GM18526 (cell line): Measurements from ENCODE around the gene EFHC1.

ENCODE experiments used
- POLR2A ChIP-seq: IDR thresholded peaks from 3 replicates; pipeline ENCODE4 v1.6.1; 2011; ENCODE audit not compliant: insufficient read length; ENCODE audit errors: extremely low read depth

EFHC1 gene

DNA sequence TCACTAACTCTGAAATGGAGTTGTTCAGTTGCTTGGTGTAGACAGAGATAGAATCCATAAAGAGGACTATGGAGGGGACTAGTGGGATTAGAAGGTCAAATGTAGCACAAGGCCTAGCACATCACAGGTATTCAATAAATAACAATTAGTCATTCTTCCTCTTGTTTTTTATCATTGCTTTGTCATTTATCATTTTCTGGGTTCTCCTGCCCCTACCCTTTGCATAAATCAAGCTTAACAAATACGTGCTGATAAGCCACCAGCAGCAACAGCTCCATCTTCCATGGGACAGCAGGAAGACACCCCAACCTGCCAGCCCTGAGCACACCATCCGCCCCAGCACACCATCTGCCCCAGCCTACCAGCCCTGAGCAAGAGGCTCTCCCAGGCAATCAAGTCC is 133.6 kb downstream of the EFHC1 start:
- no peak for TF ChIP-seq POLR2A

DNA sequence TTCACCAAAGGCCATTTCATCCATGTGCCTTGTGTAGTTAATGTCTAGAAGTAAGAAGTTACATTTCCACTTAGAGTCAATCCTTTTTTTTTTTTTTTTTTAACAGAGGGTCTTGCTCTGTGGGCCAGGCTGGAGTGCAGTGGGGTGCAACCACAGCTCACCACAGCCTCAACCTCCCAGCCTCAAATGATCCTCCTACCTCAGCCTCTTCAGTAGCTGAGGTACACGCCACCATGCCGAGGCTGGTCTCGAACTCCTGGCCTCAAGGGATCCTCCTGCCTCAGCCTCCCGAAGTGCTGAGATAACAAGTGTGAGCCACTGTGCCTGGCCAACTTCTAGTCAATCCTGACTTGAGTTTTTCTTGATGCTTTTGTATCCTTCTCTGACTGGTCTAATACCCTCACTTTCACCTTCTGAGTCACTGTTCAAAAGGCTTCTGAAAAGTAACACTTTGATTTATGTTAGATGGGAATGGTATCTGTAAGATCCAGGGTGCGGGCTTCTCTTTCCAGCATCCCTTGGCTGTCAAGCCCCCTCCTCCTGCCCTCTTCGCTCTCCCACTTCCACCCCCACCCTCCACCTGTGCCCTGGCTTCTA is 134.6 kb downstream of the EFHC1 start:
- no peak for TF ChIP-seq POLR2A

DNA sequence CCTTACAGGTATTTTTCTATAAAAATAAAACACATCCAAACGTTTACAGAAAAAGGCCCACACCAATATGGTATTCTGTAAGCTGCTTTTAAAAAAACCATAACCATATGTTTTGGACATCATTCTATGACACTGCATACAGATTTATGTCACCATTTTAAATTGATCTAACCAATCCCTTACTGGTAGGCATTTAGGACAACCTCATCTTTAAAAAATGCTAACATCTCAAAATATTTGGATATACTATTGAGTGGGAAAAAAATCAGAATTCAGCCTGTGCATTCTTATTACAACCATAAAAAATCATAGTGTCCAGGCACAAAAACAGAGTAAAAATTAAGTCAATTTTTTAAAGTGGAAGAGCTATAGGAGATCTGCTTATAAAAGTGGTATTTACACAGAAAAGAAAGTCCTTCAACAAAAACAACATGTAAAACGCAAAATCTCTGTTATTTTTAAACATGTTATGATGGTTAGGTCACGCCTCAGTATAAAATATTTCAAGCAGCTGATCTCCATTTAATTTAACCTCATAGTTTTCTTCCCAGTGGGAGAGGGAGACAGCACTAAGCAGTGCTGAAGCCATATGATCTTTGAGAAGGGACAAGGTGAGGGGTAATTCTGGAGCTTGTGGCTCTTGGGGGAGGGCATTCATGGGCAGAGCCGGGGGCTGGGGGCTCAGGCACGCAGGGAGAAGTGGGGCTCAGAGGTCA is 135.5 kb downstream of the EFHC1 start:
- TF ChIP-seq POLR2A: no peak

DNA sequence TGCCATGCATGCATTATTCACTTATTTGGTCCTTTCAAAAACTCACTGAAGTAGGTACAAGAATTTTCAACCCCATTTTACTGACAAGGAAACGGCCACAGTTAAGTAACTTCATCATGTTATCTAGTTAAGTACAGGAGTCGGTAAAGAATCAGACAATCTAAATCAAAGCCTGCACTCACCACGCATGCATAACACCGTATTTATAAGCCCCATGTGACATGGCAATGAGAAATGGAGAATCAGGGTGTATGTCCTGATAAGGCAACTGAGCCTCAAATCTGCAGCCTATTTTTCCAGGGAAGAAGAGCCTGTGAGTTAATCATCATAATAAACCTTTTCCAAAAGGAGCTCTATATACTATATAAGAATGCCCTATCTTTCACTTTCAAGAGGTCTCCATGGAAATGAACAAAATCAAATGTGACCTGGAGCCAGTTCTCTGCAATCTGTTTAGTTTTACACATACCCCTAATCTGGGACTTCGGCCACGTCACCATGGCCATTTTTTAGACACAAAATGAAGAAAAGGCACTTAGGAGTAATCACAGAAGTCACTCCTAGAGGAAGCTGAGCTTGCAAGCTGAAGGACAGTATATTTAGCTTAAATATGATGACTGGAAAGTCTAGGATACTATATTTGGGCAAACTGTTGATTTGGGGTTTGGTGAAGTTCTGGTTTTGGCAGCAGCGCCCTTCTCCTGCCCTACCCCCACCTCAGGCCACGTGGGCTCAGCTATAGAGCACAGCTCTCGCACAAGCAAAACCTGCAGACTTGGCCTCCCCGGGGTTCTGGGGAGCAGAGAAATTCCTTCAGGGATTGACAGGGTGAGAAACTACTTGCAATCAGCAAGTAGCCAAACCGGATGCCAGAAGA is 137.5 kb downstream of the EFHC1 start:
- no peak for TF ChIP-seq POLR2A

DNA sequence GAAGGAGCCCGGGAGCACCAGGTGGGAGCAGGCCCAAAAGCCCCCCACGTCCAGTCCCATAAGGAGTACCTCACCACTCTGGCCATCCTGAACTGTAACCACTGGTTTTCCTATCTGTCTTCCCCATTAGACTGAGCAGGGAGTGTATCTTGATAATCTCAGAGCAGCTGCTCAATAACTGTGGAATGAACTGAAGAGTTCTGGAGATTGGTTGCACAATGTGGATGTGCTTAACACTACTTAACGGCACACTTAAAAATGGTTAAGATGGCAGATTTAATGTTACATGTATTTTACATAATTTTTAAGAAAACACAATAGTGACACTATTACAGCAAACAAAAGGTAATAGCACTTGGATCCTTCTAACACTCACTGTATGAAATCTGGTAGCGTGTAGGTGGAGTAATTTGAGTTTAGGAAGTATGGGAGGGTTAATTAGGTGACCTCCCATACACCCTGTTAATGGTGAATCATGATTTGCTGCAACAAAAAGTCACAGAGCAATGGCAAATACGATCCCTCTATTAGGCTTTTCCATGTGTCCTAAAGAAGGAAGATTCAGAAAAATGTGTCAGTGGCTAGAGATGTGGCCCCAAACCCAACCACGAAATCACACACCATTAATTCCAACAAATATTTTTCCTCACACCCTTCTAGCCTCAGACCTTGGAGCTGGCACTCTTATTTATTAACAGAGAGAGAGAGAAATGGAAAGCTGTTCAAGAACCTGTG is 138.3 kb downstream of the EFHC1 start:
- TF ChIP-seq POLR2A: no peak

GRCh38 chr6:52560462-52560861 is 140.3 kb downstream of the EFHC1 start:
- TF ChIP-seq POLR2A: no peak

DNA sequence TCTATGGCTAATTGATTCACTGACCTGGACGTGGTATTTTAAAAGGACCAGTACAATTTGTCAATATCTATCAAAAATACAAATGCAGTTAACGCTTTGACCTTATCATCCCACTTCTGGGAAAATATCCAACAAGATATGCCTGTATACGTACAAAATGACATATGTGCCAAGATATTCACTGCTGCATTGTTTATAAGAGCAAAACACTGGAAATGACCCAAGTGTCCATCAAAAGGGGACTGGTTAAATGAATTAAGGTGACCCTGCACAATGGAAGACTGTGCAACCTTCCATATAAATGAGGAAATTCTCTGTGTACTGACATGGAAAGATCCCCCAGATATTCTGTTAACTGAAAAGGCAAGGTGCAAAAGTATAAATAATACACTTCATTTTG is 142.8 kb downstream of the EFHC1 start:
- TF ChIP-seq POLR2A: no peak

DNA sequence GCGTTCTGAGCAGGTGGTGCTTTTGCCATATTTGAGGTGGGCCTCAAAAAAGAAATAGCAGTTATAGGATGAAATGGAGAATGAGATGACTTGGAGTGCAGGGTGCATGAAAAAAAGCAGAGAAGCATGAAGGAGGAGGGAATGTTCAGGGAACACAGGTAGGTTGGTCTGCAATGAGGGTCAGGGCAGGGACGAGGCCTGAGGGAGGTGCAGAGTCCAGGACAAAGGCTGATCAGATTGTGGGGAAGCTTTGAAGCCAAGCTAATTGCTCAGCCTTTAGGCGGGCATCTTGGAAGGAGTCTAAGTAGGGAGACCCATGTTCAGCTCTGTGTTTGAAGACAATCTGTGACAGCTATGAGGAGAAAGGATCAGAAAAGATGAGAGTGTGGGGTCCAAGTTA is 144.7 kb downstream of the EFHC1 start:
- TF ChIP-seq POLR2A: no peak

DNA sequence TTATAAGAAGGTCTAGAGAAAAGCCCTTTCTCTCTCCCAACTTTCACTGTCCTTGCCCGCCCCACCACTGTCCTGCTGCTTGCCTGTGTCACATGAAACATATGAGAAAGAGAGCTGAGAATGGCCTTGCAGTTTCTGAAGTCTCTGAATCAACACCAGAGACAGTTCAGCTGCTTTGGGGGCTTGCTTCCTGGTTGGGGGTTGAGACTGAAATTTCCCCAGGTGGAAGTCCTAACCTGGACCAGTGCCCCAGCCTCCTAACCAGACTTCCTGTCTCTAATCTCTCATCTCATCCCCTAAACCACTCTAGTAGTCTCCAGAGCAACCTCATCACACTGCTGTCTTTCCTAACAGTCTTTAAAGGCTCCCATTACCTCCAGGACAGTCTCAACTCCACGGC is 146.1 kb downstream of the EFHC1 start:
- TF ChIP-seq POLR2A: no peak

GRCh38 chr6:52566853-52567279 is 146.7 kb downstream of the EFHC1 start:
- no peak for TF ChIP-seq POLR2A

GRCh38 chr6:52568320-52568719 is 148.2 kb downstream of the EFHC1 start:
- no peak for TF ChIP-seq POLR2A

- no peak for TF ChIP-seq POLR2A
These were observed 150.2 kb downstream of the EFHC1 start for GRCh38 chr6:52570291-52570700.

DNA sequence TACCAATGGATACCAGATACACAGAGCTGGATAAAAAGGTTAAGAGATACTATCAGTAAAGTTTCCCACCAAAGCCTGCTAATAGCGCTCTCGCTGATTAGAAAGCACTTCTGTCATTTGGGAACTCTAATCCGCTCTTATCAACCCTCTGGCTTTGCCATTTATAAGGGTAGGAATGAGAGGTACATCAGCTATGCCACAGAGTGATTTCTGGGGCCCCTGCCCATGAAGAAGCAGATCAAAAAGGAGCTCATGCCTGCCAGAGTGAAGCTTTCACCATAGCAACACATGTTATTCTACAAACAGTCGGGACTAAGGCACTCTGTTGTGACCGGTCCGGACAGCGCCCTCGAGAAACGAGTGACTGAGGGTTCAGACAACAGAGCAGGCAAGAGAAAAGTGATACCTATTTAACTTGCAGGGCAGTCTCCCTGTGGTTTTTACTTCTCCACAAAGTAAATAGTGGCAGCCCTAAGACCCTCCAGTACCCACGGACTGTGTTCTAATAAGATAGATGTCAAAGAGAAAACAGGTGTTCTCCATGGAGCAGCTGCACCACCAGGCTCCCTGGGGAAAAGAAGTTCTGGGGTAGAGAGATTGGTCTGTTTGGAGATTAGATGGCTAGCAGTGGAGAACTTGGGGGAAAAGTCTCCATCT is 151.1 kb downstream of the EFHC1 start:
- no peak for TF ChIP-seq POLR2A

DNA sequence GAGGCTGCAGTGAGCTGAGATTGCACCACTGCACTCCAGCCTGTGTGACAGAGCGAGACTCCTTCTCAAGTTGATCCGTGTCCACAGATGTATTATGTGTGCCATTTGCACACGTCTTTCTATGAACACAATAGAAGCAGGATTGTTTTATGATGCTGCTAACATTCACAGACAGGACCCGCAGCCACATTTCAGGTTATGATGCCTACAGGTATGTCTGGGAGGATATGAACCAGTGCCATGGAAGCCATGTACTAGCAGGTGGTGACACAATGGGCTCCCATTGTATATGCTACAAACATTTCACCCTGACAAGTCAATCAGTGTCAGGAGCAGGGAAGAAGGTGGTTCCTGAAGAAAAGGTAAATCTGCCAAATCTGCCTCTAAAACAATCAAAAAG is 152.4 kb downstream of the EFHC1 start:
- no peak for TF ChIP-seq POLR2A

GRCh38 chr6:52573295-52573694 is 153.2 kb downstream of the EFHC1 start:
- no peak for TF ChIP-seq POLR2A
